GM23338 (cell line): Measurements from ENCODE around the gene PLA2G7. TPM values are rescaled to one million over a fixed set of nuclear protein-coding genes. Genes with fewer than 3 reads are reported as not detected.

Experiments used
- ATAC-seq: fragments of 200-7000 bp; cut with Tn5 transposase; 3 replicates; pipeline ENCODE4 v1.9.1; 2020
- DNase-seq: peaks from one replicate; pipeline ENCODE4 v3.0.0-alpha.2; 2015; ENCODE audit warnings: low spot score
- H2AFZ ChIP-seq: fragments of 200-600 bp; sonication (generic); 2 replicates; pipeline ENCODE4 v1.8.0; 2016; ENCODE audit warnings: antibody characterized with exemption, mild to moderate bottlenecking, moderate library complexity
- H3F3A ChIP-seq: fragments of 200-600 bp; sonication (generic); replicated peaks from 2 replicates; pipeline ENCODE4 v1.8.0; 2017; ENCODE audit warnings: antibody characterized with exemption, mixed run types, low read depth
- H3K27ac ChIP-seq: fragments of 200-600 bp; sonication (generic); 2 replicates; pipeline ENCODE4 v1.6.1; 2016; ENCODE audit warnings: low read depth
- H3K27me3 ChIP-seq: fragments of 200-600 bp; sonication (generic); 2 replicates; pipeline ENCODE4 v1.8.0; 2016; ENCODE audit warnings: mild to moderate bottlenecking, mixed run types, moderate library complexity; ENCODE audit not compliant: insufficient read depth
- H3K36me3 ChIP-seq: fragments of 200-600 bp; sonication (generic); 2 replicates; pipeline ENCODE4 v1.8.0; 2016; ENCODE audit warnings: mild to moderate bottlenecking; ENCODE audit not compliant: insufficient read depth
- H3K4me1 ChIP-seq: fragments of 200-600 bp; sonication (generic); 2 replicates; pipeline ENCODE4 v1.8.0; 2016; ENCODE audit warnings: mild to moderate bottlenecking, moderate library complexity; ENCODE audit not compliant: insufficient read depth
- H3K4me2 ChIP-seq: fragments of 200-600 bp; sonication (generic); 2 replicates; pipeline ENCODE4 v1.7.1; 2017; ENCODE audit warnings: mixed run types
- H3K4me3 ChIP-seq: fragments of 200-600 bp; sonication (generic); 2 replicates; pipeline ENCODE4 v1.6.1; 2016; ENCODE audit warnings: mixed run types
- H3K79me2 ChIP-seq: fragments of 200-600 bp; sonication (generic); replicated peaks from 2 replicates; pipeline ENCODE4 v1.8.0; 2017; ENCODE audit warnings: mild to moderate bottlenecking; ENCODE audit not compliant: insufficient read depth
- H3K9me2 ChIP-seq: fragments of 200-600 bp; sonication (generic); 2 replicates; pipeline ENCODE4 v1.8.0; 2017; ENCODE audit not compliant: insufficient read depth
- H4K20me1 ChIP-seq: fragments of 200-600 bp; sonication (generic); replicated peaks from 2 replicates; pipeline ENCODE4 v1.8.0; 2017; ENCODE audit warnings: mild to moderate bottlenecking; ENCODE audit not compliant: insufficient read depth
- H3K27ac Mint-ChIP-seq: 2 replicates; pipeline ENCODE4 v1.8.0; 2020; ENCODE audit warnings: inconsistent platforms, mild to moderate bottlenecking, moderate library complexity, mixed read lengths
- H3K27me3 Mint-ChIP-seq: 3 replicates; pipeline ENCODE4 v1.8.0; 2022; ENCODE audit warnings: low read depth, mild to moderate bottlenecking, moderate library complexity, mixed read lengths, inconsistent platforms; ENCODE audit not compliant: insufficient read depth, poor library complexity
- H3K36me3 Mint-ChIP-seq: 3 replicates; pipeline ENCODE4 v1.8.0; 2021; ENCODE audit warnings: low read depth, mild to moderate bottlenecking, inconsistent platforms, moderate library complexity, mixed read lengths
- H3K4me1 Mint-ChIP-seq: 3 replicates; pipeline ENCODE4 v1.8.0; 2020; ENCODE audit warnings: mild to moderate bottlenecking, inconsistent platforms, mixed read lengths
- H3K4me3 Mint-ChIP-seq: 3 replicates; pipeline ENCODE4 v1.8.0; 2021; ENCODE audit warnings: moderate library complexity, mild to moderate bottlenecking, inconsistent platforms, mixed read lengths
- H3K9me3 Mint-ChIP-seq: 3 replicates; pipeline ENCODE4 v1.8.0; 2020; ENCODE audit warnings: moderate library complexity, mild to moderate bottlenecking, inconsistent platforms, mixed read lengths
- CREB1 ChIP-seq: fragments of 250-450 bp; sonication (Bioruptor Pico); IDR thresholded peaks from 2 replicates; pipeline ENCODE4 v1.5.0; 2020; ENCODE audit warnings: low read depth, mild to moderate bottlenecking, moderate library complexity
- CTCF ChIP-seq, 2 experiments: fragments of 200-600 bp in 1 of 2; sonication (generic) in 1 of 2; conservative IDR thresholded peaks; 2 replicates each; pipeline versions ENCODE4 v1.5.1 to v1.6.1; 2016 to 2017; ENCODE audit warnings: antibody characterized with exemption in 2 of 2, low read depth in 2 of 2, mild to moderate bottlenecking in 2 of 2, moderate library complexity in 1 of 2
- EZH2 ChIP-seq: fragments of 200-600 bp; sonication (generic); IDR thresholded peaks from one replicate; pipeline ENCODE4 v1.8.0; 2017; ENCODE audit warnings: antibody characterized with exemption, mild to moderate bottlenecking, low read depth; ENCODE audit not compliant: unreplicated experiment
- EZH2phosphoT487 ChIP-seq: fragments of 200-600 bp; sonication (generic); IDR thresholded peaks from one replicate; pipeline ENCODE4 v1.8.1; 2018; ENCODE audit warnings: antibody characterized with exemption; ENCODE audit not compliant: unreplicated experiment
- JUNB ChIP-seq: IDR thresholded peaks from one replicate; pipeline ENCODE4 v1.6.1; 2016; ENCODE audit warnings: antibody characterized with exemption; ENCODE audit not compliant: unreplicated experiment
- NANOG ChIP-seq: IDR thresholded peaks from 2 replicates; pipeline ENCODE4 v1.6.1; 2016; ENCODE audit warnings: antibody characterized with exemption, borderline replicate concordance
- POLR2AphosphoS5 ChIP-seq: IDR thresholded peaks from 2 replicates; pipeline ENCODE4 v1.6.1; 2016; ENCODE audit warnings: antibody characterized with exemption, low read depth
- REST ChIP-seq: IDR thresholded peaks from one replicate; pipeline ENCODE4 v1.6.1; 2018; ENCODE audit warnings: antibody characterized with exemption; ENCODE audit not compliant: unreplicated experiment
- STAT1 ChIP-seq: IDR thresholded peaks from one replicate; pipeline ENCODE4 v1.6.1; 2016; ENCODE audit warnings: antibody characterized with exemption; ENCODE audit not compliant: unreplicated experiment
- ZNF114 ChIP-seq: fragments of 250-450 bp; sonication (Bioruptor Pico); IDR thresholded peaks from 2 replicates; pipeline ENCODE4 v1.5.0; 2020; ENCODE audit warnings: mild to moderate bottlenecking, moderate library complexity
- ZNF331 ChIP-seq: fragments of 250-450 bp; sonication (Bioruptor Pico); IDR thresholded peaks from 2 replicates; pipeline ENCODE4 v1.5.0; 2020; ENCODE audit warnings: low read depth, mild to moderate bottlenecking, moderate library complexity
- polyA plus RNA-seq: library from polyadenylated mRNA; unstranded; fragments of >200 nt; fragmentation: Nextera tagmentation; extraction: Ambion mirVana; gene quantifications from 2 replicates; pipeline ENCODE4 v1.2.1, GENCODE V29; 2016
- total RNA-seq: library from RNA; depleted of rRNA; stranded (reverse); fragments of >200 nt; shearing (Covaris generic); gene quantifications from 2 replicates; pipeline ENCODE4 v1.2.3, GENCODE V29; 2014
- TF ChIP-seq, protein P1 (sequence below): IDR thresholded peaks from 2 replicates; pipeline ENCODE4 v1.6.1; 2016; ENCODE audit warnings: antibody characterized with exemption
- TF ChIP-seq, protein P2 (sequence below): fragments of 250-450 bp; sonication (Bioruptor Pico); IDR thresholded peaks from 2 replicates; pipeline ENCODE4 v1.5.0; 2020; ENCODE audit warnings: mild to moderate bottlenecking, moderate library complexity

The PLA2G7 gene
- total and polyA plus RNA-seq, 2 experiments from 2014 or later = 2.4 to 2.8 TPM

- no peak overlapping the region for H3K27ac ChIP-seq
- no peaks in the 10 kb centered on the region for H3K4me1 ChIP-seq
- Mint-ChIP-seq H3K27ac (no peak overlapping the region), H3K4me3 (no peak overlapping the region), H3K9me3 (peaks cover 3% of the 10 kb centered on the region; the same call in 1 of the 3 replicates), H3K4me1 (no peaks in the 10 kb centered on the region), H3K36me3 (no peaks in the 10 kb centered on the region; the same call in 2 of the 3 replicates), H3K27me3 (peaks cover 2% of the 10 kb centered on the region)
- H3K9me2 ChIP-seq = no peaks in the 10 kb centered on the region
- DNase-seq = no peak
- no peak overlapping the region for H2AFZ ChIP-seq
- H3K79me2 ChIP-seq = no peaks in the 10 kb centered on the region
- no peaks in the 10 kb centered on the region for H3F3A ChIP-seq
- H3K36me3 ChIP-seq = no peaks in the 10 kb centered on the region
- H3K27me3 ChIP-seq = no peaks in the 10 kb centered on the region
- TF ChIP-seq CTCF (conservative IDR thresholded peaks at IDR 0.05; ENCODE audit: low read depth in 2 of 2) (no peak), JUNB (no peak), CREB1 (no peak), EZH2 (no peak), ZNF331 (CRISPR knock-in tag) (no peak), STAT1 (no peak), REST (no peak), POLR2AphosphoS5 (no peak), ZNF114 (no peak), NANOG (no peak), EZH2phosphoT487 (no peak)
- TF ChIP-seq, protein P1, sequence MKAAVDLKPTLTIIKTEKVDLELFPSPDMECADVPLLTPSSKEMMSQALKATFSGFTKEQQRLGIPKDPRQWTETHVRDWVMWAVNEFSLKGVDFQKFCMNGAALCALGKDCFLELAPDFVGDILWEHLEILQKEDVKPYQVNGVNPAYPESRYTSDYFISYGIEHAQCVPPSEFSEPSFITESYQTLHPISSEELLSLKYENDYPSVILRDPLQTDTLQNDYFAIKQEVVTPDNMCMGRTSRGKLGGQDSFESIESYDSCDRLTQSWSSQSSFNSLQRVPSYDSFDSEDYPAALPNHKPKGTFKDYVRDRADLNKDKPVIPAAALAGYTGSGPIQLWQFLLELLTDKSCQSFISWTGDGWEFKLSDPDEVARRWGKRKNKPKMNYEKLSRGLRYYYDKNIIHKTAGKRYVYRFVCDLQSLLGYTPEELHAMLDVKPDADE = no peak
- TF ChIP-seq, protein P2, sequence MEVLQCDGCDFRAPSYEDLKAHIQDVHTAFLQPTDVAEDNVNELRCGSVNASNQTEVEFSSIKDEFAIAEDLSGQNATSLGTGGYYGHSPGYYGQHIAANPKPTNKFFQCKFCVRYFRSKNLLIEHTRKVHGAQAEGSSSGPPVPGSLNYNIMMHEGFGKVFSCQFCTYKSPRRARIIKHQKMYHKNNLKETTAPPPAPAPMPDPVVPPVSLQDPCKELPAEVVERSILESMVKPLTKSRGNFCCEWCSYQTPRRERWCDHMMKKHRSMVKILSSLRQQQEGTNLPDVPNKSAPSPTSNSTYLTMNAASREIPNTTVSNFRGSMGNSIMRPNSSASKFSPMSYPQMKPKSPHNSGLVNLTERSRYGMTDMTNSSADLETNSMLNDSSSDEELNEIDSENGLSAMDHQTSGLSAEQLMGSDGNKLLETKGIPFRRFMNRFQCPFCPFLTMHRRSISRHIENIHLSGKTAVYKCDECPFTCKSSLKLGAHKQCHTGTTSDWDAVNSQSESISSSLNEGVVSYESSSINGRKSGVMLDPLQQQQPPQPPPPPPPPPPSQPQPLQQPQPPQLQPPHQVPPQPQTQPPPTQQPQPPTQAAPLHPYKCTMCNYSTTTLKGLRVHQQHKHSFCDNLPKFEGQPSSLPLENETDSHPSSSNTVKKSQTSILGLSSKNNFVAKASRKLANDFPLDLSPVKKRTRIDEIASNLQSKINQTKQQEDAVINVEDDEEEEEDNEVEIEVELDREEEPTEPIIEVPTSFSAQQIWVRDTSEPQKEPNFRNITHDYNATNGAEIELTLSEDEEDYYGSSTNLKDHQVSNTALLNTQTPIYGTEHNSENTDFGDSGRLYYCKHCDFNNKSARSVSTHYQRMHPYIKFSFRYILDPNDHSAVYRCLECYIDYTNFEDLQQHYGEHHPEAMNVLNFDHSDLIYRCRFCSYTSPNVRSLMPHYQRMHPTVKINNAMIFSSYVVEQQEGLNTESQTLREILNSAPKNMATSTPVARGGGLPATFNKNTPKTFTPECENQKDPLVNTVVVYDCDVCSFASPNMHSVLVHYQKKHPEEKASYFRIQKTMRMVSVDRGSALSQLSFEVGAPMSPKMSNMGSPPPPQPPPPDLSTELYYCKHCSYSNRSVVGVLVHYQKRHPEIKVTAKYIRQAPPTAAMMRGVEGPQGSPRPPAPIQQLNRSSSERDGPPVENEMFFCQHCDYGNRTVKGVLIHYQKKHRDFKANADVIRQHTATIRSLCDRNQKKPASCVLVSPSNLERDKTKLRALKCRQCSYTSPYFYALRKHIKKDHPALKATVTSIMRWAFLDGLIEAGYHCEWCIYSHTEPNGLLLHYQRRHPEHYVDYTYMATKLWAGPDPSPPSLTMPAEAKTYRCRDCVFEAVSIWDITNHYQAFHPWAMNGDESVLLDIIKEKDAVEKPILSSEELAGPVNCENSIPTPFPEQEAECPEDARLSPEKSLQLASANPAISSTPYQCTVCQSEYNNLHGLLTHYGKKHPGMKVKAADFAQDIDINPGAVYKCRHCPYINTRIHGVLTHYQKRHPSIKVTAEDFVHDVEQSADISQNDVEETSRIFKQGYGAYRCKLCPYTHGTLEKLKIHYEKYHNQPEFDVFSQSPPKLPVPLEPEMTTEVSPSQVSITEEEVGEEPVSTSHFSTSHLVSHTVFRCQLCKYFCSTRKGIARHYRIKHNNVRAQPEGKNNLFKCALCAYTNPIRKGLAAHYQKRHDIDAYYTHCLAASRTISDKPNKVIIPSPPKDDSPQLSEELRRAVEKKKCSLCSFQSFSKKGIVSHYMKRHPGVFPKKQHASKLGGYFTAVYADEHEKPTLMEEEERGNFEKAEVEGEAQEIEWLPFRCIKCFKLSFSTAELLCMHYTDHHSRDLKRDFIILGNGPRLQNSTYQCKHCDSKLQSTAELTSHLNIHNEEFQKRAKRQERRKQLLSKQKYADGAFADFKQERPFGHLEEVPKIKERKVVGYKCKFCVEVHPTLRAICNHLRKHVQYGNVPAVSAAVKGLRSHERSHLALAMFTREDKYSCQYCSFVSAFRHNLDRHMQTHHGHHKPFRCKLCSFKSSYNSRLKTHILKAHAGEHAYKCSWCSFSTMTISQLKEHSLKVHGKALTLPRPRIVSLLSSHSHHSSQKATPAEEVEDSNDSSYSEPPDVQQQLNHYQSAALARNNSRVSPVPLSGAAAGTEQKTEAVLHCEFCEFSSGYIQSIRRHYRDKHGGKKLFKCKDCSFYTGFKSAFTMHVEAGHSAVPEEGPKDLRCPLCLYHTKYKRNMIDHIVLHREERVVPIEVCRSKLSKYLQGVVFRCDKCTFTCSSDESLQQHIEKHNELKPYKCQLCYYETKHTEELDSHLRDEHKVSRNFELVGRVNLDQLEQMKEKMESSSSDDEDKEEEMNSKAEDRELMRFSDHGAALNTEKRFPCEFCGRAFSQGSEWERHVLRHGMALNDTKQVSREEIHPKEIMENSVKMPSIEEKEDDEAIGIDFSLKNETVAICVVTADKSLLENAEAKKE (CRISPR knock-in tag) = no peak
- no peak for ATAC-seq
- no peaks in the 10 kb centered on the region for H4K20me1 ChIP-seq
- H3K4me3 ChIP-seq = no peak overlapping the region
- no peak overlapping the region for H3K4me2 ChIP-seq
Measured at GRCh38 chr6:46764961-46765360, 29.8 kb upstream of the PLA2G7 start.
